T47D (cell line): ENCODE measurements around the gene MPG.
A peak's percentile ranks its signal among the peaks of the same experiment; 100 is the strongest.

Experiments used
- DNase-seq, 2 experiments: peaks; one replicate each; pipeline versions ENCODE4 v3.0.0 to v3.0.0-alpha.2; 2011 to 2012; ENCODE audit warnings: low read depth in 1 of 2, low spot score in 1 of 2
- JUND ChIP-seq: IDR thresholded peaks from 2 replicates; pipeline ENCODE4 v1.6.1; 2012; ENCODE audit warnings: low read depth
- in situ Hi-C: cut with HindIII; loops from 2 replicates; pipeline ENCODE4 v1.10.0; 2016; ENCODE audit warnings: low sequenced_read_pairs, low pct_unique_long_range_greater_than_20kb

The MPG gene

DNA sequence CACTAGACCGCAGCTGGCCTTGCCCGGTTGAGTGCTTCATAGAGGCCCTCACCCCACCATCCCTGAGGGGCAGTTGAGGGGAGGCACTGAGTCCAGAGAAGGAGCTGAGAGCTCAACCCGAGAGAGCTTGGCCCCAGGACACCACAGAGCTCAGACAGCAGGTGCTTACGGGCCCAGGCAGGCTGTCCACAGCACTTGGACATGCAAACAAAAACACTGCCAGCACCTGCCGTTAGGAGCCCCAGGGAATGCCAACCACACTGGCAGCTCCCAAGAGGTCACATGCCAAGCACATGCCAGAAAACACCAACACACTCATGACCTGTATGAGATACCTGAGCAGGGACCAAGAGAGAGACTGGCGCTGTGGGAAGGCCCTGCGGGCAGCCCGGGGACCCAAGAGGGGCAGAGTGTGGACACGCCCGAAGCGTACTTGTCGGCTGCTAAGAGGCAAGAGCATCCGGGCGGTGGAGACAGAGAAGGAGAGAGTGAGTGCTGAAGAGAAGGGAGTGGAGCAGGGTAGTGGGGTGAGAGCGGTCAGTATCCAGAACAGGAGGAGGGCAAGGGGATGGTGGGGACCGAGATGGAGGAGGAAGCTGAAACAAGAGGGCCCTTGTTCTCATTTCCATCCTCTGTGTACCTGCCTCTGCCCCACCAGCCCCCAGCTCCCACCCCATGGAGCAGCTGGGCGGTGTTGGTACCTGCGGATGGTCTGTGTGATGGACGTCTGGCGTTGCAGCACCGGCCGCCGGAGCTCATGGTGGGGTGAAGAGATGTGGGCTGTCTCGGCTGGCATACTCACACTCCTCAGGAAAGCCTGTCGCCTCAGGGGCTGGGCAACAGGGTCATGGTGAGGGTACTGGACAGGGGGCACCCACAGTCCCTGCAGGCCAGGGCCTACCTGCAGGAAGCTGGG lies 13.8 kb upstream of the MPG start:
- in situ Hi-C loops: no loop called here
- TF ChIP-seq JUND: no peak
- peak in 1 of 2 experiments; percentile 88 for DNase-seq

DNA sequence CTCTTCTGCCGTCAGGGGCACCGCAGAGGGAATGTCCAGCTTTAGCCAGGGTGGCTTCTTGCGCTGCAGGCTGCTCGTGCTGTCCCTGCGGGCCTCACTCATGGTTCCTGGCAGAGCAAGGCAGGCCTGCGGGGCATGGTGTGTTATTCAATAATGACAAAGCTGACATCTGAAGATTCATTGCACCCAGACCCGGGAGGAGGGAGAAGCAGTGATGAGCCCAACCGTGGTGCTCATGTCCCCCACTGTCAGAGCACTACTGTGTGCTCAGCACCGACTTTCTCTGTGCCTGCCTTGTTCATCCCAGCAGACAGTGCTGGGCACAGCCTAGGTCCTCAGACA lies 13.1 kb upstream of the MPG start:
- DNase-seq: no peak
- in situ Hi-C loops: no loop called here
- no peak for TF ChIP-seq JUND

DNA sequence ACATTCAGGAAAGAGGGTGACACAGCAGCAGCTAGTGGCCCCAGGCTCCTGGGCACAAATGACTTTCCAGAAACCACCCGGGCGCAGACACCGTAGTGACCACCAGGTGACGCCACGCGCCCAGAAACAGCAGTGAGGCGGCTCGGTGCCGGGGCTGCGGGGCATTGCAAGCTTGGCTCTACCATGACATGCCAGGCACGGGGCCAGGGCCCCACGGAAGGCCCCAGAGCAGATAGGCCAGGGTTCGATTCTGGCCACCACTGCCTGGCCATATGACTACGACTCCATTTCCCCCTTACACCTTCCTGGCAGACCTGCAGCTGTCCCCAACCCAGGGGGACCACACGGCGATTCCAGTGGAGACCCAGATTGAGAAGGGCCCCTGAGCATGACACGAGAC lies 12.3 kb upstream of the MPG start:
- peak; percentile 89 for DNase-seq
- in situ Hi-C loops: no loop called here
- no peak for TF ChIP-seq JUND

DNA sequence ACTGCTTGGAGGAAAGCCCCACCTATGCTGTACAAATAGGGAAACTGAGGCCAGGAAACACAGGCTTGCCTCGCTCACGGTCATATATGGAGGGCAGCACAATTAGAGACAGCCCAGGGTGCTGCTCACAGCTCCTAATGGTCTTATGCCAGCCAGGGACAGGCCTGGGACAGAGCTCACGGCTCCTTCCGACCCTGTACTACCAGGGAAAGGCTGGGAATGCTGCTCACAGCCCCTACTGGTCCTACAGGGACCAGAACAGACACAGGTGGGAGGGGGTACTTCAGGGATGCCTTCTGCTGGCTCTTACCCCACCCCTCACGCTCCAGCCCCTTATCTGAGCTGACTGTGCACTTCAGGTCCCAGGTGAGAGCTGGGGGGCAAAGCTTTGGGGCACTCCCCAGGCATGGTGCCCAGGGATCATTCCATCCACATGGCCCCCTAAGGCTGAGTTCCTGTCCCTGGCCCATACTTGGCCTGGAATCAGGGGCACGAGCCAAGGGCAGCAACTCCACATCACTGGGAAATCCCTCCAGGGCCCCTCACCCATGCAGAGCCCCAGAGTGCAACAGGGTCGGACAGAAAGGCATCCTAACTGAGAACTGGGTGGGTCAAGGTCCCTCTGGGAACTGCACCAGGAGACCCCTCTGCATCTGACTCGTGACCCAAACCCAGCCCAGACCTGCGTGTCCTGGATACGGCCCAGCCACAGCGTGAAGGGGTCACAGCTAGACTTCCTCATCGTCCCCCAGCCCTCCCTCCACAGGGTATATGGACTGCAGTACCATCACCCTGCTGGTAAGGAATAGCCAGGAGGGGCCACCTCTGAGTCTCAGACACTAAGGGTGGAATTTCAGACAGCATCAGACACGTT lies 11.5 kb upstream of the MPG start:
- TF ChIP-seq JUND: no peak
- in situ Hi-C loops: no loop called here

DNA sequence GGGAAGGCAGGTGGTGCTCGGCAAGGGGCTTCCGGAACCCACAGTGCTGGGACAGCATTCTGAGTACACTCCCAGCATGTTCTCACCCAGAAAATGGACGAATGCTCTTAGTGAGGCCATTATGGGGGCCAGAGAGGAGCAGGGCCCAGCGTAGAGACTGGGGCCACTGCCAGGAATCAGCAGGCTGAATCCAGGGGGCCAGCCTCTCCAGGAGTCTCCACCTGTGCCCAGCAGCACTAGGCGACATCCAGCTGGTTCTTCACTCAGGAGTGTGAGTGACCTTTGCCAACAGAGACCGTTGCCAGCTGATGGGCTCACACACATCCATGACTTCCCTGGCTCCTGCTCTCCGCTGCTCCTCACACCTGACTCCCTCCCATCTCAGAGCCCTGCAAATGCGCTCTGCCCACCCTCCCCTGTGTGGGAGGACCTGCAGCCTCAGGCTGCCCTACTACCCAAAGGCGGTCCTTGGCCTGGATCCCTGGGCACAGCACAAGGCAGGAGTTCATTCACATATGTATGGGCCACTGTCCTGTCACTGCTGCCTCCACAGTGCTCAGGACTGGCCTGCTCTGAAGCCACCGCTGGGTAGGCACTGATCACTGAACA lies 10.7 kb upstream of the MPG start:
- TF ChIP-seq JUND: no peak
- in situ Hi-C loops: no loop called here
- no peak for DNase-seq

More for the DNA sequence above, 11.5 kb upstream of the MPG start:
- DNase-seq: no peak

DNA sequence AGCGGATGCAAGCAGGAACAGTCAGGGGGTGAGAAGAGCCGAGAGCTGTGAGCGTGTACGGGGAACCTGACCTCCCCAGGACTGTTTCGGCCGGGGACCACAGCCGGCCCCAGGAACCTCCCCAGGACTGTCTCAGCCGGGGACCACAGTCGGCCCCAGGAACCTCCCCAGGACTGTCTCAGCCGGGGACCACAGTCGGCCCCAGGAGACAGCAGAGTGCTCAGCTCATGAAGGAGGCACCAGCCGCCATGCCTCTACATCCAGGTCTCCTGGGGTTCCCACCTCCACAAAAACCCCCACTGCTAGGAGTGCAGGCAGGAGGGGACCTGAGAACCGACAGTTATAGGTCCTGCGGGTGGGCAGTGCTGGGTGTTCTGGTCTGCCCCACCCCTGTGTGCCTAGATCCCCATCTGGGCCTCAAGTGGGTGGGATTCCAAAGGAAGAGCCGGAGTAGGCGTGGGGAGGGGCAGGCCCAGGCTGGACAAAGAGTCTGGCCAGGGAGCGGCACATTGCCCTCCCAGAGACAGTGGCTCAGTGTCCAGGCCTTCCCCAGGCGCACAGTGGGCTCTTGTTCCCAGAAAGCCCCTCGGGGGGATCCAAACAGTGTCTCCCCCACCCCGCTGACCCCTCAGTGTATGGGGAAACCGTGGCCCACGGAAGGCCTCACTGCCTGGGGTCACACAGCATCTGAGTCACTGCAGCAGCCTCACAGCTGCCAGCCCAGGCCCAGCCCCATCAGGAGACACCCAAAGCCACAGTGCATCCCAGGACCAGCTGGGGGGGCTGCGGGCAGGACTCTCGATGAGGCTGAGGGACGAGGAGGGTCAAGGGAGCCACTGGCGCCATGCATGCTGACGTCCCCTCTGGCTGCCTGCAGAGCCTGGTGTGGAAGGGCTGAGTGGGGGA lies 9.9 kb upstream of the MPG start:
- in situ Hi-C loops: no loop called here
- DNase-seq: no peak
- TF ChIP-seq JUND: no peak

DNA sequence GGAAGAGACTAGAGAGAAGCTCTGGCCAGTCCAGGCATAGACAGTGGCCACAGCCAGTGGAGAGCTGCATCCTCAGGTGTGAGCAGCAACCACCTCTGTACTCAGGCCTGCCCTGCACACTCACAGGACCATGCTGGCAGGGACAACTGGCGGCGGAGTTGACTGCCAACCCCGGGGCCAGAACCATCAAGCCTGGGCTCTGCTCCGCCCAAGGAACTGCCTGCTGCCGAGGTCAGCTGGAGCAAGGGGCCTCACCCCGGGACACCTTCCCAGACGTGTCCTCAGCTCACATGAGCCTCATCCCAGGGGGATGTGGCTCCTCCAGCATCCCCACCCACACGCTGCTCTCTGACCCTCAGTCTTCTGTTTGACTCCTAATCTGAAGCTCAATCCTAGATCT lies 8.8 kb upstream of the MPG start:
- no peak for TF ChIP-seq JUND
- no peak for DNase-seq
- in situ Hi-C loops: no loop called here

DNA sequence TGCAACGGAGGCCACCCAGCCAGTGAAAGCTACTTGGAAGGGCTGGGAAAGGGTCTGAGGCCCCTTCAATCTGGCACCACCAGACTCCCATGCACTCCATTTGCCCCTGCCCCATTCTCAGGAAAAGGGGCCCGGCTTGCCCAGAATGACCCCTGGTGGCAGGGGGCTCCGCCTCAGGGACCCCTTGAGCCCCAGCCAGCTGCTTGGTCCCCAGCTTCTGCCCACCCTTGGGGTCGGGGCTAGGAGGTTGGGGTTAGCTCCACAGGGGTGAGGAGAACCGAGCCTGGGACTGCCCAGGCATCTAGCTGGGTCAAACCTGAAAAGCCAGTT lies 6.8 kb upstream of the MPG start:
- in situ Hi-C loops: no loop called here
- no peak for DNase-seq
- TF ChIP-seq JUND: no peak

DNA sequence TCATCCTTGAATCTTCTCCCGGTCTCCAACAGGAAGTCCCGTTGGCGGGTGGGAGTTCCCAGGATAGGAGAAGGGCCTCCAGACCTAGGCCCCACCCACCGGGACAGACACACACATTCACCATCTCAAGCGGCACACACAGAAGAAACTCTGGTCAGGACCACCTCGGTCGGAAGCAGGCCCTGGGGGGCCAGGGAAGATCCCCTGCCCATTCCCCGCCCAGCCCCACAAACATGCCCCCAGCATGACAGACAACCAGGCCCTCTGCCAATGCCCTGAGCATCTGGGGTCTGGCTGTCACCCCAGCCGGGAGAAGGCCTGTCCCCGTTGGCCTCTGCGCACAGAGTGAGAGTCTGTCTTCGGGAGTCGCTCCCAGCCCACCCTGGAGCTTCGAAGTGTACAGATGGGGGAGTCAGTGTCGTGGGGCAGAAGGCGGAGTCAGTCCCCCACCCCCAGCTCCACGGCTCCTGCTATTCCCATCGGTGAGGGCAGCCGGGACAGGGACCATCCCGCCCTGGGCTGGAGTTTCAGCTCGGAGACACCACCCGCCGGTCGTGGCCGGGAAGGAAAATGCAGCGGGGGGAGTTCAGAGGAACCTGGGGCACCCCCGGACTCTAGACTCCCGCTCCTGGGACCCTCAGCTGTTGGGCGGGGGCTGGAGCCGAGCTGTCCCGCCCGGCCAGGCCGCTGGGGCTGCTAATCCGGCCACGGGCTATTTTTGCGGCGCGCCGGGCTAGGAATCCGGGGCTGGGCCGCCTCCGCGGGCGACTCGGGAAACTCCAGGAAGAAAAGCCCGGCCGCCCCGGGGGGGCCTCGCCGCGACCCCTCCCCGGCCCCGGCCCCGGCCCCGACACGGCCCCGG lies 6.3 kb upstream of the MPG start:
- peak; percentile 96 to 98 for DNase-seq

DNA sequence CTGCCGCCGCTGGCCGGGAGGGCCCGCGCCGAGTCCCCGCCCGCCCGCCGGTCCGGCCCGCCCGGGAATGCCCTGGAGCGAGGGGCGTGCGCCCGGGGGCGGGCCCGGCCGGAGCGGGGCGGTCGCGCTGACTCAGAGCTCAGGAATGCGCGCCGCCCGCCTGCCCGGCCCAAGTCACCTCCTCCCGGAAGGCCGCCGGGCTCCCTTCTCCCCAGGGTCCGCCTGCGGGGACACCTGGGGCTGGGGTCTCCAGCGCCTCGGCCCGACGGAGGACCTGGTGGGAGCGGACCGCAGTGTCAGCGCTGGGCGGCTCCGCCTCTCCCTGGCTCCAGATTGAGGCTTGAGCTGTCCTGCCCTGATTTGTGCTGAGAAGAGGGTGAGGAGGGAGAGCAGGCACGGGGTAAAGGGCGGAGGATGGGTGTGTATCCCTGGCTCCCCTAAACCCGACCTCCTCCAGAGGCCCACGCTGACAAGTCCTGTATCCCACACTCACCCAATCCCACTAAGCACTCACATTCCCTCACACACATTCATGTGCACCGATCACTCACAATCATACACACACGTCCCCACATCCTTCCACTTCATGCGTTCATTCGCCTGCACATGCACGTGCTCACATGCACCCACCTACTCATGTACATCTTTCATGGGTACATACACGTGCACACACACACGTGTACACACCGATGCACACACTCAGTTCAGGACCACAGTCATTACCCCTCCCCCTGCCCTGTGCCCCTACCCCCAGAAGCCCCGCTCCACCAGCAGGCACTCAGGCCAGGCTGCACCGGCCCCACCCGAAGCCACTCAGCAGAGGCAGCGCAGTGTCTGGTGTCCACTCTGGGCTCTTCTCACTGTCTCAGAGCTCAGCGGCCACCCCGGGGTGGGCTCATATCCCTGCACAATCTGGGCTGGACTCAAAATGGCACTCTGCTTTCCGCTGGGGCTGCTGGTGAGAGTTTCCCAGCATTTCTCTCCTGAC lies 5.2 kb upstream of the MPG start, which contains the start of gene RHBDF1:
RHBDF1 (minus strand) TSS at position 71 of the 988 bp plus-strand sequence. CDS start 7,616 bp downstream, outside the sequence.
- in situ Hi-C loops: no loop called here
- TF ChIP-seq JUND: no peak
- peak; percentile 55 to 77 for DNase-seq

More for the DNA sequence above, 6.3 kb upstream of the MPG start:
- in situ Hi-C loops: no loop called here
- TF ChIP-seq JUND: no peak
